Measurements from ENCODE around the gene CANT1.
"Not testable (repeated sequence)": the region's sequence is repeated elsewhere in the genome, so short reads cannot be mapped to it uniquely, and the experiment has no call there.

Gene CANT1

DNA sequence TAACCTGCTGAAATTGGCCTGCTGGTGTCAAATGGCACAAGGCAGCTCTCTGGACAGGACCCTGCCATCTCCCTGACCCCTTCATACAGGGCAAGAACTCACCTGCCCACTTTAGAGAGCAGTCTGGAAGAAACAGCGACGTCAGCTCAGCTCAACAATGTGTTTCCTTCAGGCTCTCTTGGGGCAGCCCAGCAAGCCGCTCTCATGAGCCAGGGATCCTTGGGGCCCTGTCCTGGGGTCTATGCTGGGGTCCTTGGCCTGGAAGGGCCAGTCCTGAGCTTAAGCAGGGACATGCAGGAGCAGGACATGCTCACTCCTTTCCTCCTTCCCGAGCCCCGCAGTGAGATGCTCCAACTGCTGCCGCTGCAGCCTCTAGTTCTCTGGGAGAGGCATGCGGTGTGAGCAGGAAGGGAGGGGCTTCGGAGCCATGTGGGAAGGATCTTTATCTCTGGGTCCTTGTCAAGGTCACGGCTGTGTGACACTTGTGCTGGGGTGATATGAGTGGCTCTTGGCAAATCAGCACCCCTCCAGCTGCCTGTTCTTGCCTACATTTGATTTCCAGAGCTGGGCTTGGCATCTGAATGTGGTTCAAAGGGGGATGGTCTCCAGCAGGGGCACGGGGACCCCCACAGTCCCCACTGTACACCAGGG is 17.8 kb upstream of the CANT1 start:
- peak; percentile 81 for DNase-seq (ENCODE audit: low spot score)

DNA sequence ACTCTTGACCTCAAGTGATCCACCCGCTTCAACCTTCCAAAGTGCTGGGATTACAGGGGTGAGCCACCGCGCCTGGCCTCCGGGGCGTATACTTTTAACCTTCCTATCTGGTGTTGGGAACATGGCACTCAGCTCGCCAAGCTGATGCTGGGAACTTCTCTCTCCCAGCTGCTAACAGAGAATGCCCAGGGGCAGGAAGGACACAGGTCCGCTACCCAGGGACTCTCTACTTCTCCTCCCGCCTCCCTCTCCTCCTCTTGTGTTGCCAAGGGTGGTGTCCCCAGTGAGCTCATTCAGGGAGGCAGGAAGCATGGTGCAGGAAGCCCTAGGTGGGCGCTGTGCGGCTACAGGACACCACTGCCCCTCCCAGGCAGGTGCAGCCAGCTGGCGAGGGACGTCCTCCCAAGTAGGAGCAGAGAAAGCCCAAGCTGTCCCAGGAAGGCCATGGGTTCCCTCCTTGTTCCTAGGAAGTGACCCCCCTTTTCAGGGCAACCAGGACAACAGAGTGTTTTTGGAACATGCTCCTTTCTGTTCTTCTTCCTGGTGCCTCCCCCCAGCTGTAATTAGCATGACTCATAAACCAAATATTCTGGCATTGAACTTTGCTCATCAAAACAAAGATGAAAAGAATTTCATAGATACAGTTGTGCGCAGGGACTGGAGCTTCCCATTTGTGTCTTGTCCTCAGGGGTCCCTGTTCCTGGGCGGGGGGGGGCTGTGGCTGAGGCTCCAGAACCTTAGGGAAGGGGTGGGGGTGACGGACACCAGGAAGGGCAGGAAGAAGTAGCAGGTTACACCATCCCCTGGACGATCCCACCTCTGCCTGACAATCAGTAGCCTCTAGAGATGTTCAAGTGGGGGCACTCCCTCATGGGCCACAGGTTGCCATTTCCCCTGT is 17.1 kb upstream of the CANT1 start:
- DNase-seq (ENCODE audit: low spot score), result peak; percentile 97

DNA sequence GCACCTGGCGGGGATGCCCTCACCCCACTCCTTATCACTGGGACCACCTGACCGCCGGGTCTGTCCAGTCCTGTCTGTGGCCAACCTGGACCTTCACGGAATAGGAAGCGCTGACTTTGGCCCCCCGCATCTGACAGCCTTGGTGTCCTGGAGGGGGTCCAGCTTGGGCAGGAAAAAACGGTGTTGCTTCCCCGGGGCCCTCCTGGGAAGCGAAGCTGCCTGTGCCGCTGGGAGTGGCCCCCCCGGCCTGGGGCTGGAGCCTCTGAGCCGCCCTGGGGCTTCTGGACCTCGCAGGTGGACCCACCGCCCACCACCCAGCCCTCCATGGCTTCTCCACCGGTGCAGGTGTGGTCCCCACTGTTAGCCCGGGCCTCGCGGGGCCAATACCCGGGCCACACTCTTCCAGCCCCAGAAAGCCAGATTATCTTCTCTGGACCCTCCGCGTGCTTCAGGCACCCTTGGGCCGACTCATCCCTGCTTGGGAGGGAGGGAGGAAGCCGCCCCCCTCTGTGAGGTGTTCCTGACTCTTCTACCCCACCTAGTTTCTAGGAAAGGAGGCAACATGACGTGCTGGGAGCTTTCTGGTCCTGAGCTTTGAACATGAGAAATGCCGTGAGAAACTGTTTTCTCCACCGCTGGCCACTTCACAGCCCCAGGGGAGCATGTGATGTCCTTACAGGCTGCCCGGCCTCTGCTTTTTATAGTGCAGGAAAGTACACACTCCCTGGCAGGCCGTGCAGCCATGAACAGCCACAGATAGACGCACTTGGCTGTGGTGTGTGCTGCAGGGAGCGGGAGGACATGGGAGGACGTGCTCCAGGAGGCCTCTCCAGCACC is 15.6 kb upstream of the CANT1 start:
- peak; percentile 38 for DNase-seq (ENCODE audit: low spot score)

DNA sequence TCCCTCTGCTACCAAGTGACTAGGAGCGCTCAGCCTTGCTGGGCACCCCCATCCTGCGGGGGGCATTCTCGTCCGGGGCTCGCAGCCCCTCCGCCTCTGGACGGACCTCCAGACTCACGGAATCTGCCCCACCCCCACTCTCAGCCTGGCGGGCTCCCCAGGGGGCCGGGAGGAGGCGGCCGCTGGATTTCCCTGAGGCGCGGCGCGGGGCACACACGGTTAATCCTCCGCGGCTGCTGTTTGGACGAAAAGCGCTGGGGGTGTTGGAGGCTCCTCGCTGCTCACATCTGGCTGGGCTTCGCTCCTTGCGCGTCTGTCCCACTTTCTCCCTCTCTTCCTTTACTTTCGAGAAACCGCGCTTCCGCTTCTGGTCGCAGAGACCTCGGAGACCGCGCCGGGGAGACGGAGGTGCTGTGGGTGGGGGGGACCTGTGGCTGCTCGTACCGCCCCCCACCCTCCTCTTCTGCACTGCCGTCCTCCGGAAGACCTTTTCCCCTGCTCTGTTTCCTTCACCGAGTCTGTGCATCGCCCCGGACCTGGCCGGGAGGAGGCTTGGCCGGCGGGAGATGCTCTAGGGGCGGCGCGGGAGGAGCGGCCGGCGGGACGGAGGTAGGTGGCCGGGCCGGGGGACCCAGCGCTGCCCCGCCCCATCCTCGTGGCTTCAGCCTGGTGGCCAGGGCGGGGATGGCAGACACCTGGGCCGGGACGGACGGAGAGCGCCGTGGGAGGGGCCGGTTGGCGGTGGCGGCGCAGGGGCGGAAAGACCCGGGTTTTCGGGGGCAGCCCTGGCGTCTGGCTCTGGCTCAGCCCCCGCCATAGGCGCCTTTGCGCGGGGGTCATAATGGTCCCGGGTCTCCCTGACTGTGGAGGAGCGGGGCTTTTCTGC is 14.6 kb upstream of the CANT1 start, which contains the start of gene C1QTNF1:
C1QTNF1 (plus strand) TSS at position 284 of the 886 bp plus-strand sequence. CDS start 19,800 bp downstream, outside the sequence.
- DNase-seq (ENCODE audit: low spot score), result peak; percentile 63

DNA sequence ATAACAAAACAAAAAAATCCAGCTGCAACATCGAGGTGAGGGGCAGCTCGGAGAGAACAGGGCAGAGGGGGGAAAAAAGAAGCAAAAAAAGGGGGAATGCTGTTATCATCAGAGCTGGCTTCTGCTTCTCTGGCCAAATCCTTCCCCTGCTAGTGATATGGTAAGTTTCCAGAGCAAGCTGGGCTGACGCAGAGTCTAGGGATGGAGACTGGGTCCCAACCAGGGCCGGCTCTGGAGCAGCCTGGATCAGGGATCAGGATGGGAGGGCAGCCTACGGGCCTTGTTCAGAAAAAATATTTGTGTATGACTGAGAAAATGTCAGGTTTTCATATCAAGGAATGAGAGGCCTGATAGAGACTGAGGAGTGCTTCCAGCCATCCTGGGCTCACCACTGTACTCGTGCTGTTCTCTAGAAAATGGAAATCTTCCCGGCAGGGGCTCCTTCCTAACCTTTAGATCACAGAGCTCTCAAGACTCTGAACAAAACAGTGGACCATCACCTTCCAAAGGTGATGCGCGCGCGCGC is 13.7 kb upstream of the CANT1 start:
- DNase-seq (ENCODE audit: low spot score), result no peak

DNA sequence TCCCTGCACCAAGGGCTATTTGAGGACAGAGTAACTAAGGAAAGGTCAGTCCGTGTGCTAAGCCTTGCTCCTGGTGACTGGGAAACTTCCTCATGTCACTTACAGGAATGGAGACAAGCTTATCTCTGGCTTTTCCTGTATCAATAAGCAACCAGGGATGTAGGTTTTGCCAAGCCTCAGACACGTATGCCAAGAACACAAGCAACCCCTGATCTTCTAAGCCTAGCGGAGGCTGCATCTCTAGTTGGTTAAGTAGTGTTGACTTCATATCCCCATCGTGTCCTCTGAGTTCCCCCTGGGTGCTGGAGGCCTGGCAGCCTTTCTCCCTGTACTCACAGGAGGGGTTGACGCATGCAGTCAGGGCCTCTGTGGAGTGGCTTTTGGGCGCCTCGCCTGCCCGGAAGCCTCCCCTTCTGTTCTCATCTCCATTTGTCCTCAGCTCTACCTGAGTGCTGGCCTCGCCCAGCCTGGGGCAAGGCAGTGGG is 13.0 kb upstream of the CANT1 start:
- no peak for DNase-seq (ENCODE audit: low spot score)

DNA sequence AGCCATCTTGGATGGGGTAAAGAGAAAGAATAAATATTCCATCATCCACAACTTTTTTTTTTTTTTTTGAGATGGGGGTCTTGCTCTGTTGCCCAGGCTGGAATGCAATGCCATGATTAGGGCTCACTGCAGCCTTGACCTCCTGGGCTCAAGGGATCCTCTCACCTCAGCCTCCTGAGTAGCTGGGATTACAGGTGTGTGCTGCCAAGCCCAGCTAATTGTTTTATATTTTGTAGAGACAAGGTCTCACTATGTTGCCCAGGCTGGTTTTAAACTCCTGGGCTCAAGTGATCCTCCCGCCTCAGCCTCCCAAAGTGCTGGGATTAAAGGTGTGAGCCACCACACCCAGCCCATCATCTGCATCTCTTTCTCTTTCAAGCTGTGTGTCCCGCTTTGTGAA is 12.4 kb upstream of the CANT1 start:
- DNase-seq (ENCODE audit: low spot score), result not testable (repeated sequence)

DNA sequence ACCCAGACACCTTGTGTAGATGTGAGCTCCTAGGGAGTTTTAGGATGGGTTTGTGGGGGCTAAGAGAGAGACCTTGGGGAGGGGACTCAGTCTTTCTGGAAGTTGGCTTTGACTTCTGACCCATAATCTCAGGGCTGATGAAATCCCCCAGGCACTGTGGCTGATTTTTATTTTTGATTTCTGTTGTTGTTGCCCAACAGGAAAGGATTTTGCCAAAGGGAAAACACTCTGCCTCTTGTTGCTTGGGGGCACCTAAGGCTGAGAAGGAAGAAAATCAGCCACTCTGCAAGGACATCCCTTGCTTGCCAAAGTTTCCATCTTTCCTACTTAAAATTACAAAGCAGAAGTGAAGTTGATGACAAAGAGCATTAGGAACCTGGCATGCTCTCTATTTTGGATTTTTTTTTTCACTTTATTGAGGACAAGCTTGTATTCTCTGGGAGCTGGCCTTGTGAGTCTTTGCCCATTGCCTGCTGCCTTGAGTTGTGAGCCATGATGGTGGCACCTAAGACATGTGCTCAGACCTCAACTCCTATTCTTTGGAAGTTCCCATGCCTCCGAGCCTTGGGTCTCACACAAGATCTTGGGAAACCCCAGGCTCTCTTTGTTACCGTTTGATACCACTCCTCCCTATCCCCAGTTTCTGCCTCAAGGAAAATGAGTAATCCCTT is 11.2 kb upstream of the CANT1 start:
- DNase-seq (ENCODE audit: low spot score), result no peak

DNA sequence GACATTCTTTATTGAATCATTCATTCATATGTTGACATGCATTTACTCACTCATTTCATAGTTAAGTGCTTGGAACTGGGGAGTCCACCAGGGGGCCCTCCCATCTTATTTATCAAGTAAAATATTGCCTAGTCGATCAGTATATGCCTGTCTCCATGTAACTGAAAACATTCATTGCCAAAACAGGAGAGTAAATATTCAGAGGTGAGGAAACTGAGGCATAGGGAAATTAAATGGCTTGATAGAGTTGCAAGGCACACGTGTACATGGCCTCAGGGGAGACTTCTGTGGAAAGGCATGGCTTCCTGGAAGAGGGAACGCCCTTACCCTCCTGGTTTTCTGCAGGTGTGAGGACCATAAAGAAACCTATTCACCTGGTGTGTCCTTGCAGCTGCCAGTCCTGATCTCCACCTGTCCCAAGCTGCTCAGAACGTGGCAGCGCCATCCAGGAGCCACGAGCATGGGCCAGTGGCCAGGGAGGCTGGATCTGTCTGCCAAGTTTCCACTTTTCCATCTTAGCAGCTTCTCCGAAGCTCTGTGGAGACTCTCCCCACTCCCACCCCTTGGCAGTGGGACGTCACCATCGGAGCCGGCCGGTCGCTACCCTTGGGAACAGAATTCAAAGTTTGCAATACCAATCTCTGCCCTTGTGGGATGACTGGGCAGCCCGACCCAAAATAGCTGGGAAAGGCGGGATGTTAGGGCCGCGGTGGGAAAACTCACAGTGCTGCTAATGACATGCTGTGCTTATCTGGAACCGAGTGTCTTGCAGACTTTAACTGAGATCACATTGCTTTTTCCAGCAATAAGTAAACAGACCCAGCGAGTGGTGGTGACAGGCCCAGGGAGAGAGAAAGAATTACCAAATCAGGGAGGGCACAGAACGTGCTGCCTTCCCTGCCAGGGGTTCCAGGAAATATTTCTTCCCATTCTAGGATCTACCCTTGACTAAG is 10.3 kb upstream of the CANT1 start:
- peak; percentile 80 for DNase-seq (ENCODE audit: low spot score)

DNA sequence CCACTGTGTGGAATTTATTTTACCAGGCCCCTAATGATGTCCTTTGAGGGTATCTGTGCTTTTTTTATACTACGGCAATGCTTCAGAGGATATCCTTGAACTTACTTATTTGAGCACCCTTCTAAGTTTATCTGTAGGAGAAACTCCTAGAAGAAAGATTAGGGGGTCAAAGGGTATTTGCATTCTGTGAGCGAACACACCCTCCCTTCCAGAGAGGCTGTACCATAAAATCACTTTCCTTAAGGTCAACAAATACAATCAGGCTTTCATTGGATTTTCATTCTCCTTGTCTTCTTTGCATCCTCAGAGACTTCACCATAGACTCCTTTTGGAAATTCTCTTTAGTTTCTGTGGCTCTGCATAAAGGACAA is 9.7 kb upstream of the CANT1 start:
- no peak for DNase-seq (ENCODE audit: low spot score)

DNA sequence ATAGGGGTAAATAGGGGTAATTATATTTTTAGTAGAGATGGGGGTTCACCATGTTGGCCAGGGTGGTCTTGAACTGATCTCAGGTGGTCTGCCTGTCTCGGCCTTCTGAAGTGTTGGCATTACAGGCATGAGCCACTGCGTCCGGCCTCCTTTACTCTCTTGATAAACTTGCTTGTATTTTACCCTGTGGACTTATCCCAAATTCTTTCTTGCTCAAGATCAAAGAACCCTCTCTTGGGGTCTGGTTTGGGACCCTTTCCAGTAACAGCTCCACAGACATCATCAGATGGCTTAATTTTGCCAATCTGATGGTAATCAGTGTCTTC is 8.8 kb upstream of the CANT1 start:
- no peak for DNase-seq (ENCODE audit: low spot score)

DNA sequence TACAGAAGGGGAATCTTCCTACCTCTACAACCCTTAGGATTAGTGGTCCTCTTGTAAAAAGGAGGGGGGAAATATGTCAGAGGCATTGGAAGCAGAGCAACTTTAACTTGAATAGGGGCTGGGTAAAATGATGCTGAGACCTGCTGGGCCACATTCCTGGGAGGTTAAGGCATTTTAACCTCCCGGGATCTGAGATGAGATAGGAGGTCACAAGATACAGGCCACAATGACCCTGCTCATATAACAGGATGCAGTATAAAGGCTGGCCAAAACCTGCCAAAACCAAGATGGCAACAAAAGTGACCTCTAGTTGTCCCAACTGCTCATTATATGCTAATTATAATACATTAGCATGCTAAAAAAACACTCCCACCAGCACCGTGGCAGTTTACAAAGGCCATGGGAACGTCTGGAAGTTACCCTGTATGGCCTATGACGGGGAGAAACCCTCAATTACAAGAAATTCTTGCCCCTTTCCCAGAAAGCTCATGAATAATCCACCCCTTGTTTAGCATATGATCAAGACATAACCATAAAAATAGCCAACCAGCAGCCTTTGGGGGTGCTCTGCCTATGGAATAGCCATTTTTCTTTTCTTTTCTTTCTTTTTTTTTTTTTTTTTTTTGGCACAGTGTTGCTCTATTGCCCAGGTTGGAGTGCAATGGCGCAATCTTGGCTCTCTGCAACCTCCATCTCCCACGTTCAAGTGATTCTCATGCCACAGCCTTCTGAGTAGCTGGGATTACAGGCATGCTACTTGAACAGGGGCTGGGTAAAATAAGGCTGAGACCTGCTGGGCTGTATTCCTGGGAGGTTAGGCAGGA is 8.2 kb upstream of the CANT1 start:
- DNase-seq (ENCODE audit: low spot score), result no peak

DNA sequence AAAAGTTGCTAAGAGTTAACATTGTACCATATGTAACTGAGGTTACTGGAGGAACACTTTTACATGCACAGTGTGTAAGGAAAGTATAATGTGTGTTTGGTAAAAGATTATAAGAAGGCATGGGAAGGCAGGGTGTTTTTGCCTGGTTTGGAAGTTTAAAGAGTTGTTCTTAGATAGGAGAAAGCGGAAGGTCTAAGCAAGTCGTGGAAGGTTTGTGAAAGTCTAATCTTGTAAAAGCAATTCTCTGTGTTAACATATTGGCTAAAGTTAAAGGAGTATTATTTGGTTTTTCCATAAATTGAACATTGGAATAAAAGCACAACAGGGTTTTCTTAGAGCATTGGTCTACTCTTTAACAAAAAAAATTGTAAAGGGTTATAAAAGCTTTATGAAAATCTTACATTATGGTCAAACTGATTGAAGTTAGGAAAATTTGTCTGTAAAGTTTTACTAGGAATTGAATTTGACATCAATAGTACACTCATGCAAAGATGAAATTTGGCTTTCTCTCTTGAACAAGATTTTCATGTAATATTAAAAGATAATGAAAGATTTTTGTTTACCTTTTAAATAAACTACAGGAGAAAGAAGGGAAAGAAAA is 4.7 kb upstream of the CANT1 start:
- DNase-seq (ENCODE audit: low spot score), result no peak

DNA sequence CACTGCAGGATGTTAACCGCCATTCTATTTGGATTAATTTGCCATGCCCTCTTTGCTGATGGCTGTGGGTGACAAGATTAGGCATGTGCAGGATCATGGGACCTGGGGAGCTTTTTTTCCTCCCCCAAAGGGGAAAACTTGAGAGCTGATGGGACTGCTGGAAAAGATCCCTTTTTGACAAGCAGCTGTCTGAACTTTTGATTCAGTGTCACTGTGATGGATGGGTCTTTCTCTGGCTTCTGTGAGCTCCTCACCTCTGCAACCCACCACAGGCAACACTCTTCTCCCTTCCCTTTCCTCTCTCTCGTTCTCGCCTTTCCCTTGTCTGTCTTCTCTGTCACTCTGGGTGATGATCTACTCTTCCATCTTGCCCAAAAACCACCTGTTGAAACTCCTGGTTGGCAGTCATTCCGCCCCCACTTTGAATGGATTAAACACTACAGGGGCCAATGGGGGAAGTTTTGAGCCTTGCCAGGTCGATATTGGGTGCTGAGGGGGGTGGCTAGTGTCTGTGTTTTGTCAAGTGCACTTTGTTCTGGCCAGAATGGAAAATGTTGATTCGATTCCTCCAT is 3.1 kb upstream of the CANT1 start:
- DNase-seq (ENCODE audit: low spot score), result no peak

DNA sequence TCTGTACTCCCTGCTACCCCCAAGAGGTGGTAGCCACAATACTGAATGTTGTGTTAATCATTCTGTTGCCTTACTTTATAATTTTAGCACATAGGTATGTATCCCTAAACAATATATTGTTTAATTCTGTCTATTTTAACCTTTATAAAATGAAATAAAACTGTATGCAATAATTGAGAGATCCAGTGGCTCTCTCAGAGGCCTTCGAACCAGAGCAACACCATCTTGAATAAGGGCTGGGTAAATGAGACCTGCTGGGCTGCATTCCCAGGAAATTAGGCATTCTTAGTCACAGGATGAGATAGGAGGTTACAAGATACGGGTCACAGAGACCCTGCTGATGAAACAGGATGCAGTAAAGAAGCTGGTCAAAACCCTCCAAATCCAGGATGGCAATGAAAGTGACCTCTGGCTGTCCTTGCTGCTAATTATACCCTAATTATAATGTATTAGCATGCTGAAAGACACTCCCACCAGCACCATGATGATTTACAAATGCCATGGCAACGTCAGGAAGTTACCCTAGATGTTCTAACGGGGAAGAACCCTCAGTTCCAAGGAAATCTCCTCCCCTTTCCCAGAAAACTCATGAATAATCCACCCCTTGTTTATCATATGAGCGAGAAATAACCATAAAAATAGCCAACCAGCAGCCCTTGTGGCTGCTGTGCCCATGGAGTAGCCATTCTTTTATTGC is 2.0 kb upstream of the CANT1 start:
- no peak for DNase-seq (ENCODE audit: low spot score)

DNA sequence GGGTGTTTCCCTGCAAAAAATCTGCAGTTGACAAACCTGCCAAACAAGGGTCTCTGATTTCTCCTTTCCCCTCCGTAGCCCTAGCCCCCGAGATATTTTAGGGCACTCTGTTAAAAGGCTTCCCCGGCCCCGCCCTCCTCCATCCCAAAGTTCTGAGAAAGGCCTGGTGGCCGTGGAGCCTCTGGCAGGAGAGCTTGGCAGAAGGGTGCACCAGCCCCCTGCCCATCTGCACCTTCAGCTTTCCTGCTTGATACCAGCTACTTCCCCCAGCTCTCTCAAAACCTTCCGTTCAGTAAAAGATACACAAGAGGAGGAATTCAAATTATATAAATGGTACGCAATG is 711 bp upstream of the CANT1 start:
- no peak for DNase-seq (ENCODE audit: low spot score)

DNA sequence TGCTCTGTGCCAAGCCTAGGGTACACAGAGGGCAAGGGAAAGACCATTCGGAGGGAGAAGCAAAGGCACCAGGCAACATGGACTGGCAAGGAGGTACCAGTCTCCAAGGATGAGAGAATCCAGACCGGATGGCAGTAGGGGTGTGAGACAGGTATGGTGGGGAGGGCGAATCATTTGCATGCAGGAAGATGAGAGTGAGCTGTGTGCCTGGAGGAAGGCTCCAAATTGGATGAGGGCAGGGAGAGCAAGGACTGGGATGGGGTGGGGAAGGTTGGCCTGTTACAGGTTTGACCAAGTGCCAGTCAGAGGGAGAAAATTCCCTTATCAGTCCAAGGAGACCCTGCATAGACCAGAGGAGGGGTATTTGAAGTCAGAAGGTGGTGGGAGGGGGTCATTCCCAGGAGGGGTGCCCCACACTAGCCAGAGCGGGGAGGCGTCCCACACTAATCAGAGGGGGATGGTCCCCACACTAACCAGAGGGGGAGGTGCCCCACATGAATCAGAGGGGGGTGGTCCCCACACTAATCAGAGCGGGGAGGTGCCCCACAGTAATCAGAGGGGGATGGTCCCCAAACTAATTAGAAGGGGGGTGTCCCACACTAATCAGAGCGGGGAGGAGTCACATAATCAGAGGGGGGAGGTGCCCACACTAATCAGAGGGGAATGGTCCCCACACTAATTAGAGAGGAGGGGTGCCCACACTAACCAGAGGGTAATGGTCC is 737 bp downstream of the CANT1 start:
- DNase-seq (ENCODE audit: low spot score), result no peak

Data from SW480 (cell line).